NCI-H2227 treated with DMSO at 0.1 percent for 48 hours (cell line): ENCODE results near the gene ID3.

Experiments used
- DNase-seq: peaks from one replicate; lab custom pipeline; 2025; lab: John Stamatoyannopoulos, UW

ID3 gene

GRCh38 chr1:23564529-23565122 is 5.3 kb upstream of the ID3 start:
- DNase-seq, result no peak

GRCh38 chr1:23563755-23564374 is 4.6 kb upstream of the ID3 start:
- DNase-seq, result no peak

GRCh38 chr1:23563003-23563402 is 3.7 kb upstream of the ID3 start:
- no peak for DNase-seq

- DNase-seq, result peak; percentile 95
Measured at GRCh38 chr1:23562137-23562876, 3.0 kb upstream of the ID3 start.

GRCh38 chr1:23561813-23562100 is 2.5 kb upstream of the ID3 start:
- DNase-seq, result no peak

GRCh38 chr1:23561076-23561812 is 1.9 kb upstream of the ID3 start:
- DNase-seq, result no peak

- peak; percentile 92 for DNase-seq
Measured at GRCh38 chr1:23559985-23560741, 862 bp upstream of the ID3 start.

- no peak for DNase-seq
Measured at GRCh38 chr1:23558872-23559135, 497 bp downstream of the ID3 start.

GRCh38 chr1:23558140-23558871 is 995 bp downstream of the ID3 start:
- DNase-seq, result peak; percentile 39

GRCh38 chr1:23557471-23558124 is 1.7 kb downstream of the ID3 start:
- DNase-seq, result no peak

GRCh38 chr1:23556635-23557470 is 2.4 kb downstream of the ID3 start:
- DNase-seq, result no peak

- peak; percentile 82 for DNase-seq
Measured at GRCh38 chr1:23555986-23556634, 3.2 kb downstream of the ID3 start.

- peak; percentile 87 for DNase-seq
Measured at GRCh38 chr1:23555270-23555985, 3.9 kb downstream of the ID3 start.

- peak; percentile 90 for DNase-seq
Measured at GRCh38 chr1:23554481-23555269, 4.6 kb downstream of the ID3 start.

GRCh38 chr1:23554127-23554480 is 5.2 kb downstream of the ID3 start:
- DNase-seq, result no peak

GRCh38 chr1:23553231-23554126 is 5.8 kb downstream of the ID3 start:
- DNase-seq, result peak; percentile 30

GRCh38 chr1:23551849-23552248 is 7.5 kb downstream of the ID3 start:
- no peak for DNase-seq
